Spleen (tissue), 11 donors: Measurements from ENCODE around the gene FLII. TPM values are rescaled to one million over a fixed set of nuclear protein-coding genes. Genes with fewer than 3 reads are reported as not detected.

Experiments
- DNase-seq: peaks from one replicate; pipeline ENCODE4 v3.0.0-alpha.2; 2020
- H3K27ac ChIP-seq, 8 donors: fragments of 200-600 bp; sonication (generic) in 7 of 8; 1 replicate in 4 of 8; 2 replicates in 4 of 8; pipeline versions ENCODE4 v1.5.0 to v1.8.0; 2016 to 2021; ENCODE audit warnings: inconsistent platforms in 4 of 8, mild to moderate bottlenecking in 4 of 8, moderate library complexity in 1 of 8
- H3K27me3 ChIP-seq, 7 donors: fragments of 200-600 bp; sonication (generic) in 6 of 7; replicated peaks in 1 of 7; 1 replicate in 4 of 7; 2 replicates in 3 of 7; pipeline versions ENCODE4 v1.5.0 to v1.8.0; 2016 to 2021; ENCODE audit warnings: inconsistent platforms in 3 of 7, mild to moderate bottlenecking in 1 of 7
- H3K36me3 ChIP-seq, 6 donors: fragments of 200-600 bp; sonication (generic) in 5 of 6; 1 replicate in 4 of 6; 2 replicates in 2 of 6; pipeline versions ENCODE4 v1.5.0 to v1.8.0; 2016 to 2021; ENCODE audit warnings: inconsistent platforms in 2 of 6
- H3K4me1 ChIP-seq, 6 donors: fragments of 200-600 bp; sonication (generic) in 5 of 6; 1 replicate in 3 of 6; 2 replicates in 3 of 6; pipeline versions ENCODE4 v1.5.0 to v1.8.0; 2016 to 2021; ENCODE audit warnings: inconsistent platforms in 3 of 6
- H3K4me3 ChIP-seq, 8 donors: fragments of 200-600 bp; sonication (generic) in 7 of 8; 1 replicate in 4 of 8; 2 replicates in 4 of 8; pipeline versions ENCODE4 v1.5.0 to v1.8.0; 2016 to 2021; ENCODE audit warnings: inconsistent platforms in 4 of 8, mild to moderate bottlenecking in 4 of 8, moderate library complexity in 2 of 8
- H3K9me3 ChIP-seq, 8 donors: fragments of 200-600 bp; sonication (generic) in 7 of 8; 1 replicate in 4 of 8; 2 replicates in 4 of 8; pipeline versions ENCODE4 v1.5.0 to v1.8.0; 2016 to 2021; ENCODE audit warnings: inconsistent platforms in 4 of 8
- CTCF ChIP-seq, 11 experiments: fragments of 200-600 bp in 7 of 11; fragments of 450-650 bp in 4 of 11; sonication (generic) in 4 of 11; IDR thresholded peaks in 8 of 11; conservative IDR thresholded peaks in 3 of 11; 1 replicate in 7 of 11; 2 replicates in 4 of 11; pipeline versions ENCODE4 v1.4.0 to v1.8.0; 2016 to 2021; ENCODE audit warnings: antibody characterized with exemption in 11 of 11, inconsistent platforms in 4 of 11, mild to moderate bottlenecking in 1 of 11
- POLR2A ChIP-seq, 3 donors: fragments of 450-650 bp; IDR thresholded peaks; one replicate each; pipeline ENCODE4 v1.5.1; 2017; ENCODE audit warnings: antibody characterized with exemption in 3 of 3, mild to moderate bottlenecking in 1 of 3
- POLR2AphosphoS5 ChIP-seq, 3 donors: sonication (generic); formaldehyde crosslinking; IDR thresholded peaks; one replicate each; pipeline ENCODE4 v1.5.1; 2017; ENCODE audit warnings: antibody characterized with exemption in 3 of 3
- WGBS, 5 donors: extraction: QIAGEN DNeasy Blood & Tissue Kit in 3 of 5; methylation state at CpG; one replicate each; pipeline versions ENCODE4 v1.1.5 to v1.1.7; 2013 to 2018; 5-methylcytosine and 5-hydroxymethylcytosine counted together
- intact Hi-C: fragments of 100-400 bp; cut with DNase I; formaldehyde crosslinking; loops from one replicate; pipeline ENCODE4 v1.15.0; 2023; ENCODE audit warnings: low total_unique reads
- polyA plus RNA-seq, 3 donors: library from polyadenylated mRNA; stranded (reverse); fragments of 200-250 nt; gene quantifications; one replicate each; pipeline ENCODE4 v1.2.1, GENCODE V29; 2013
- total RNA-seq, 7 donors: library from RNA; depleted of rRNA in 3 of 7; stranded (reverse); fragments of >200 nt in 3 of 7; fragmentation: NEBNext Ultra II Directional in 4 of 7; extraction: Animal tissue kit (Norgen Biotek cat#: 25700) in 4 of 7; gene quantifications; one replicate each; pipeline versions ENCODE4 v1.1.0 to v1.2.1, GENCODE V29; 2016 to 2021
- donor health status: healthy with polysubstance abuse.
- donor health status: DM: no; HTN: no; CAD: no; lungs with moderate emphysema.
- donor health status: DM: no; HTN: no; CAD: no.
- donor health status: Bipolar disorder and iron deficiency.
- donor health status: healthy.
- donor health status: DM: no; HTN: no; CAD: no.
- donor health status: DM: yes; HTN: yes; CAD: no.

The FLII gene
- total and polyA plus RNA-seq, 10 donors, result 143 to 346 (median 280) TPM

GRCh38 chr17:18206962-18207361 lies 51.6 kb downstream of the FLII start:
- Histone ChIP-seq H3K27me3 (no peaks in the 10 kb centered on the region), H3K4me1 (peaks cover 0 to 3% (median 0%) of the 10 kb centered on the region in 6 donors), H3K4me3 (no peak overlapping the region), H3K36me3 (peaks cover 4 to 99% (median 78%) of the 10 kb centered on the region in 6 donors), H3K9me3 (no peaks in the 10 kb centered on the region), H3K27ac (no peak overlapping the region)
- intact Hi-C loops, result no loop called here
- no peak for DNase-seq
- TF ChIP-seq POLR2AphosphoS5 (IDR thresholded peaks at IDR 0.05) (no peak), POLR2A (IDR thresholded peaks at IDR 0.05) (no peak), CTCF (IDR thresholded peaks at IDR 0.05 in 8 of 11, conservative IDR thresholded peaks at IDR 0.05 in 3 of 11) (no peak)

DNA sequence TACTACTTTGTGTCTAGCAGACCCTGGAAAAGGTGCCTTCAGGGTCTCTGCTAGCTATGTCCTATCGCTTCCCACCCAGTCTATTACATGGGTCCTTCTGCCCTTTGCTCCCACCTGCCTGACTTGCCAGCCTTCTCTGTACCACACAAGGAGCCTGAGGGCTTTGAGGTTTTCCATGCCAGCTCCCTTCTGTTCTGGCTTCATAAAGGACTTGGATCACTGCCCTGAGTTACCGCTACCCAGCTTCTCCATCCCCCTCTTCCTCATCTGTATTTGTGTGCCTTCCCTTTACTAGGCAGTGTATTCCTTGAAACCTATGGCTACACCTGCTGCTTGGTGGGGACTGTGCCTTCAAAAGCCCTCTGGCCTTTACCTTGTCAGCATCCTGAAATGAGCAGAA lies 52.7 kb downstream of the FLII start:
- Histone ChIP-seq H3K4me1 (peaks cover 0 to 7% (median 2%) of the 10 kb centered on the region in 6 donors), H3K4me3 (no peak overlapping the region), H3K36me3 (peaks cover 4 to 100% (median 78%) of the 10 kb centered on the region in 6 donors), H3K9me3 (no peaks in the 10 kb centered on the region), H3K27me3 (no peaks in the 10 kb centered on the region), H3K27ac (no peak overlapping the region)
- no peak for DNase-seq
- intact Hi-C loops, result no loop called here
- 95 to 98% (median 96%) methylated on average over 2 of the region's 2 CpGs for WGBS, 5 donors
- TF ChIP-seq POLR2AphosphoS5 (IDR thresholded peaks at IDR 0.05), result no peak
- no peak for TF ChIP-seq POLR2A (IDR thresholded peaks at IDR 0.05)
- TF ChIP-seq CTCF (IDR thresholded peaks at IDR 0.05 in 8 of 11, conservative IDR thresholded peaks at IDR 0.05 in 3 of 11), result no peak

DNA sequence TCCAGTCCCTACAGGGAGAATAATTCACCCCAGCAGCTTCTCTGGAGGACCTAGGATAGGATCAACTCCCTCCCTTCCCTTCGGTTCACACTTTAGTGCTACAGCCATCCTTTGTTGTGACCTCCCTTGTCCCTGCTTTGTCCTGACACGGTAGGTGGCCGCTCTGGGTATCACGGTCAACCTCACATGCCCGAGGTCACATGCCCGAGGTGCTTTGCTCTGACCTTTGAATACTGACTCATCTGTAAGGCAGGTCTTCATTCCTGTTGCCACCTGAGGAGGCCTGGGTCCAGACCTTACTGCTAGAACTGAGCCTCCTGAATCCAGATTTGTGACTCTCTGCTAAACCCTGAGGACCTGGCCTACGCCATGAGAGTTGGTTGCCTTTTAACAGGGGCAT lies 55.2 kb downstream of the FLII start:
- 86 to 91% (median 88%) methylated on average over 7 of the region's 7 CpGs for whole genome bisulfite sequencing, 5 donors
- TF ChIP-seq POLR2A (IDR thresholded peaks at IDR 0.05), result no peak
- TF ChIP-seq CTCF (IDR thresholded peaks at IDR 0.05 in 8 of 11, conservative IDR thresholded peaks at IDR 0.05 in 3 of 11), result no peak
- TF ChIP-seq POLR2AphosphoS5 (IDR thresholded peaks at IDR 0.05), result no peak
- no peak for DNase-seq
- intact Hi-C loops, result no loop called here
- no peak overlapping the region for H3K27ac ChIP-seq
- H3K9me3 ChIP-seq, result no peaks in the 10 kb centered on the region
- H3K27me3 ChIP-seq, result no peaks in the 10 kb centered on the region
- peaks cover 0 to 100% (median 66%) of the 10 kb centered on the region in 6 donors for H3K36me3 ChIP-seq
- H3K4me1 ChIP-seq, result peaks cover 7 to 32% (median 21%) of the 10 kb centered on the region in 6 donors
- H3K4me3 ChIP-seq, result no peak overlapping the region

- H3K4me3 ChIP-seq, result no peak overlapping the region
- H3K9me3 ChIP-seq, result no peaks in the 10 kb centered on the region
- peaks cover 0 to 100% (median 63%) of the 10 kb centered on the region in 6 donors for H3K36me3 ChIP-seq
- WGBS, 5 donors, result 71 to 94% (median 84%) methylated on average over 4 of the region's 4 CpGs
- H3K27ac ChIP-seq, result no peak overlapping the region
- intact Hi-C loops, result no loop called here
- DNase-seq, result no peak
- TF ChIP-seq CTCF (IDR thresholded peaks at IDR 0.05 in 8 of 11, conservative IDR thresholded peaks at IDR 0.05 in 3 of 11) (no peak), POLR2A (IDR thresholded peaks at IDR 0.05) (no peak), POLR2AphosphoS5 (IDR thresholded peaks at IDR 0.05) (no peak)
- H3K4me1 ChIP-seq, result peaks cover 11 to 52% (median 41%) of the 10 kb centered on the region in 6 donors
- no peaks in the 10 kb centered on the region for H3K27me3 ChIP-seq
Observed at GRCh38 chr17:18201108-18201507, 57.4 kb downstream of the FLII start.
